A549 (cell line): ENCODE measurements around the gene GGA1. TPM values are rescaled to one million over a fixed set of nuclear protein-coding genes. Genes with fewer than 3 reads are reported as not detected.

Experiments
- ATAC-seq, 2 experiments: fragments of 200-7000 bp in 1 of 2; fragments of >200 bp in 1 of 2; cut with Nextera tagmentation in 1 of 2; cut with Tn5 transposase in 1 of 2; 3 replicates each; pipeline versions ENCODE4 v1.8.0 to v1.9.1; 2018 to 2020; ENCODE audit warnings: mild to moderate bottlenecking in 1 of 2, moderate library complexity in 1 of 2
- CTCF ChIA-PET: fragments of 300-600 bp; sonication (Branson Sonifier 250); formaldehyde crosslinking; extraction: SDS; loops from one replicate; lab custom pipeline; 2021; ENCODE audit warnings: antibody characterized with exemption, inconsistent platforms; lab: Yijun Ruan, JAX
- POLR2A ChIA-PET: fragments of 350-600 bp; formaldehyde crosslinking; extraction: SDS; loops from one replicate; lab custom pipeline; 2021; ENCODE audit warnings: antibody characterized with exemption, inconsistent platforms; lab: Yijun Ruan, JAX
- DNase-seq, 2 experiments: peaks; one replicate each; pipeline versions ENCODE4 v3.0.0 to v3.0.0-alpha.2; 2011 to 2016; ENCODE audit warnings: low read depth in 1 of 2, low spot score in 1 of 2
- FAIRE-seq: peaks from 2 replicates; lab custom pipeline; 2011; peaks lifted over from hg19 to GRCh38; lab: Jason Lieb, UNC
- H3K27ac ChIP-seq, 2 experiments: fragments of >200 bp; sonication (Bioruptor Twin); formaldehyde crosslinking; 3 replicates each; pipeline ENCODE4 v1.5.1; 2016 to 2017
- H3K4me1 ChIP-seq: fragments of >200 bp; sonication (Bioruptor Twin); formaldehyde crosslinking; 3 replicates; pipeline ENCODE4 v1.6.1; 2016
- H3K4me2 ChIP-seq: fragments of >200 bp; sonication (Bioruptor Twin); formaldehyde crosslinking; 3 replicates; pipeline ENCODE4 v1.6.1; 2016
- H3K4me3 ChIP-seq: fragments of >200 bp; sonication (Bioruptor Twin); formaldehyde crosslinking; 3 replicates; pipeline ENCODE4 v1.5.1; 2016
- H3K9me3 ChIP-seq: fragments of >200 bp; sonication (Bioruptor Twin); formaldehyde crosslinking; 3 replicates; pipeline ENCODE4 v1.6.1; 2016
- CBX2 ChIP-seq: fragments of 200-600 bp; sonication (generic); IDR thresholded peaks from 2 replicates; pipeline ENCODE4 v1.6.1; 2016; ENCODE audit warnings: low read depth, mild to moderate bottlenecking, borderline replicate concordance
- CTCF ChIP-seq: fragments of >200 bp; sonication (Bioruptor Twin); formaldehyde crosslinking; IDR thresholded peaks from 3 replicates; pipeline ENCODE4 v1.5.1; 2016
- E2F6 ChIP-seq: IDR thresholded peaks from 2 replicates; pipeline ENCODE4 v1.6.1; 2012; ENCODE audit warnings: low read depth, borderline replicate concordance
- FOSB ChIP-seq: fragments of 250-450 bp; sonication (Bioruptor Pico); IDR thresholded peaks from 2 replicates; pipeline ENCODE4 v1.5.0; 2020; ENCODE audit warnings: mild to moderate bottlenecking, moderate library complexity
- FOSL2 ChIP-seq, 2 experiments: fragments of 450-650 bp in 1 of 2; fragments of >200 bp in 1 of 2; sonication (Bioruptor Twin) in 1 of 2; formaldehyde crosslinking; IDR thresholded peaks; 2 replicates each; pipeline versions ENCODE4 v1.5.0 to v1.6.1; 2016 to 2020; ENCODE audit warnings: mild to moderate bottlenecking in 1 of 2, moderate library complexity in 1 of 2
- HEYL ChIP-seq: fragments of 250-450 bp; sonication (Bioruptor Pico); IDR thresholded peaks from 2 replicates; pipeline ENCODE4 v1.8.0; 2021; ENCODE audit warnings: mild to moderate bottlenecking, moderate library complexity
- HOXB13 ChIP-seq: fragments of 250-450 bp; sonication (Bioruptor Pico); IDR thresholded peaks from 2 replicates; pipeline ENCODE4 v1.5.0; 2020; ENCODE audit warnings: low read depth, mild to moderate bottlenecking, moderate library complexity
- JUN ChIP-seq, 2 experiments: fragments of >200 bp; sonication (Bioruptor Twin); formaldehyde crosslinking; IDR thresholded peaks; 2 replicates in 1 of 2; 3 replicates in 1 of 2; pipeline ENCODE4 v1.6.1; 2016 to 2017
- KDM5A ChIP-seq: fragments of 200-600 bp; sonication (generic); IDR thresholded peaks from 2 replicates; pipeline ENCODE4 v1.6.1; 2016; ENCODE audit warnings: antibody characterized with exemption, mild to moderate bottlenecking
- MAFK ChIP-seq: fragments of 450-650 bp; IDR thresholded peaks from 2 replicates; pipeline ENCODE4 v1.6.1; 2014; ENCODE audit not compliant: partially characterized antibody
- MYC ChIP-seq: IDR thresholded peaks from 2 replicates; pipeline ENCODE4 v1.6.1; 2012; ENCODE audit warnings: mild to moderate bottlenecking, inconsistent platforms, low read length, improper control_type of control experiment, borderline replicate concordance
- POLR2A ChIP-seq: IDR thresholded peaks from 2 replicates; pipeline ENCODE4 v1.6.1; 2012; ENCODE audit warnings: mild to moderate bottlenecking, low read length
- RAD21 ChIP-seq, 2 experiments: fragments of >200 bp in 1 of 2; sonication (Bioruptor Twin) in 1 of 2; formaldehyde crosslinking in 1 of 2; IDR thresholded peaks in 1 of 2; conservative IDR thresholded peaks in 1 of 2; 2 replicates in 1 of 2; 3 replicates in 1 of 2; pipeline ENCODE4 v1.6.1; 2012 to 2018; ENCODE audit warnings: inconsistent platforms in 1 of 2
- RFX5 ChIP-seq: fragments of 450-650 bp; IDR thresholded peaks from 2 replicates; pipeline ENCODE4 v1.7.1; 2014; ENCODE audit warnings: antibody characterized with exemption, mild to moderate bottlenecking, moderate library complexity
- SMC3 ChIP-seq: fragments of >200 bp; sonication (Bioruptor Twin); formaldehyde crosslinking; IDR thresholded peaks from 3 replicates; pipeline ENCODE4 v1.6.1; 2018; ENCODE audit warnings: inconsistent platforms
- SREBF2 ChIP-seq: fragments of 450-650 bp; IDR thresholded peaks from 2 replicates; pipeline ENCODE4 v1.6.1; 2014; ENCODE audit warnings: mild to moderate bottlenecking, moderate library complexity
- TFCP2L1 ChIP-seq: fragments of 250-450 bp; sonication (Bioruptor Pico); IDR thresholded peaks from 2 replicates; pipeline ENCODE4 v1.5.0; 2021; ENCODE audit warnings: mild to moderate bottlenecking
- TP53 ChIP-seq: fragments of 250-450 bp; sonication (Bioruptor Pico); IDR thresholded peaks from 2 replicates; pipeline ENCODE4 v1.5.0; 2021; ENCODE audit warnings: mild to moderate bottlenecking, moderate library complexity
- ZC3H11A ChIP-seq: fragments of 450-650 bp; IDR thresholded peaks from 2 replicates; pipeline ENCODE4 v1.6.1; 2014; ENCODE audit warnings: antibody characterized with exemption, mild to moderate bottlenecking
- ZFP36 ChIP-seq: fragments of 450-650 bp; IDR thresholded peaks from 2 replicates; pipeline ENCODE4 v1.6.1; 2014; ENCODE audit warnings: borderline replicate concordance; ENCODE audit not compliant: partially characterized antibody
- ZNF302 ChIP-seq: fragments of 250-450 bp; sonication (Bioruptor Pico); IDR thresholded peaks from 2 replicates; pipeline ENCODE4 v1.9.0; 2021; ENCODE audit warnings: inconsistent platforms, mild to moderate bottlenecking, moderate library complexity
- WGBS: methylation state at CpG from one replicate; pipeline ENCODE4 v1.1.6; 2017; ENCODE audit errors: missing lambda C conversion rate; 5-methylcytosine and 5-hydroxymethylcytosine counted together
- polyA plus RNA-seq, 4 experiments: library from polyadenylated mRNA; depleted of rRNA in 3 of 4; stranded (reverse); fragments of >200 nt; fragmentation: RNase III in 1 of 4; extraction: RNeasy Plus Mini Kit Qiagen cat#74134 plus additional on column Dnase treatment in 1 of 4; gene quantifications; 2 replicates in 3 of 4; 3 replicates in 1 of 4; pipeline ENCODE4 v1.2.3, GENCODE V29; 2011 to 2017
- TF ChIP-seq, protein P1 (sequence below): fragments of 250-450 bp; sonication (Bioruptor Pico); IDR thresholded peaks from 2 replicates; pipeline ENCODE4 v1.5.0; 2021; ENCODE audit warnings: mild to moderate bottlenecking, moderate library complexity, borderline replicate concordance
- TF ChIP-seq, protein P2 (sequence below): fragments of 150-350 bp; IDR thresholded peaks from 2 replicates; pipeline ENCODE4 v1.6.1; 2014; ENCODE audit warnings: low read depth, mild to moderate bottlenecking, low read length
- TF ChIP-seq, protein P3 (sequence below): IDR thresholded peaks from 2 replicates; pipeline ENCODE4 v1.6.1; 2012
- TF ChIP-seq, protein P4 (sequence below): fragments of 250-450 bp; sonication (Bioruptor Pico); IDR thresholded peaks from 2 replicates; pipeline ENCODE4 v1.5.0; 2020; ENCODE audit warnings: low read depth, mild to moderate bottlenecking, moderate library complexity

Gene GGA1
- polyA plus RNA-seq, 2 of the 4 experiments (the other 2 are of a cell fraction): 22.0 to 26.1 TPM

DNA sequence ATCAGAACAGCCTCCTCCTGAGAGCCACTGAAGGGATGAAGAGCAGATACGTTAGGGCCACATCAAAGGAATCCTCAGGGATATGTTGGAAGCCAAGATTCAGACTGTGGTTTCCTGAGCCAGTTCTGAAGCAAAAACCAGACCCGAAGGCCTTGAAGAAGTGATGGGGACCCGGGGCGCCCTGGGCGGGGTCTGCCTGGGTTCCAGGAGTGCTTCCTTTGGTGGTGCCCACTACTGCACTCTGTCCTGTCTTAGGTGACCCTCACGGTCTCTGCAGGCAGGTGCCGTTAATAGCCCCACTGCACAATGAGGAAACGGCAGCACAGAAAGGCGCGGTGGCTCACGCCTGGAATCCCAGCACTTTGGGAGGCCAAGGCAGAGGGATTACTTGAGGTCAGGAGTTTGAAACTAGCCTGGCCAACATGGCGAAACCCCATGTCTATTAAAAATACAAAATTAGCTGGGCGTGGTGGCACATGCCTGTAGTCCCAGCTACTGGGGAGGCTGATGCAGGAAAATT, 18.0 kb downstream of the GGA1 start:
- FAIRE-seq: no peak
- ATAC-seq: no peak

GRCh38 chr22:37627121-37627520, 18.5 kb downstream of the GGA1 start:
- 90% methylated on average over 7 of the region's 7 CpGs for WGBS
- Histone ChIP-seq H3K4me1 (no peaks in the 10 kb centered on the region), H3K4me2 (no peak overlapping the region), H3K4me3 (no peak overlapping the region), H3K27ac (no peak overlapping the region), H3K9me3 (no peaks in the 10 kb centered on the region)
- ATAC-seq (no peak), DNase-seq (no peak), FAIRE-seq (no peak)
- ChIA-PET POLR2A (no interaction called here), CTCF (interaction anchor here (0.8 to 11.4 kb wide), 6 partner anchors 9 to 165 kb away, joined by 3 to 129 read pairs (median 5); partner anchors contain the start of genes GGA1 and SH3BP1)
- no peak for TF ChIP-seq FOSB (CRISPR knock-in tag)
- no peak for TF ChIP-seq E2F6
- TF ChIP-seq CBX2: no peak
- no peak for TF ChIP-seq SMC3
- no peak for TF ChIP-seq MAFK
- no peak for TF ChIP-seq MYC
- TF ChIP-seq ZC3H11A: no peak
- no peak for TF ChIP-seq TP53 (CRISPR knock-in tag)

More for the DNA sequence above, 18.0 kb downstream of the GGA1 start:
- WGBS: 89% methylated on average over 11 of the region's 13 CpGs
- Histone ChIP-seq H3K27ac (no peak overlapping the region), H3K9me3 (no peaks in the 10 kb centered on the region), H3K4me3 (no peak overlapping the region), H3K4me1 (no peaks in the 10 kb centered on the region), H3K4me2 (no peak overlapping the region)
- no peak for DNase-seq
- TF ChIP-seq, protein P1, sequence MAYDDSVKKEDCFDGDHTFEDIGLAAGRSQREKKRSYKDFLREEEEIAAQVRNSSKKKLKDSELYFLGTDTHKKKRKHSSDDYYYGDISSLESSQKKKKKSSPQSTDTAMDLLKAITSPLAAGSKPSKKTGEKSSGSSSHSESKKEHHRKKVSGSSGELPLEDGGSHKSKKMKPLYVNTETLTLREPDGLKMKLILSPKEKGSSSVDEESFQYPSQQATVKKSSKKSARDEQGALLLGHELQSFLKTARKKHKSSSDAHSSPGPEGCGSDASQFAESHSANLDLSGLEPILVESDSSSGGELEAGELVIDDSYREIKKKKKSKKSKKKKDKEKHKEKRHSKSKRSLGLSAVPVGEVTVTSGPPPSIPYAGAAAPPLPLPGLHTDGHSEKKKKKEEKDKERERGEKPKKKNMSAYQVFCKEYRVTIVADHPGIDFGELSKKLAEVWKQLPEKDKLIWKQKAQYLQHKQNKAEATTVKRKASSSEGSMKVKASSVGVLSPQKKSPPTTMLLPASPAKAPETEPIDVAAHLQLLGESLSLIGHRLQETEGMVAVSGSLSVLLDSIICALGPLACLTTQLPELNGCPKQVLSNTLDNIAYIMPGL (CRISPR knock-in tag): no peak
- TF ChIP-seq HEYL (CRISPR knock-in tag): no peak
- TF ChIP-seq JUN (IDR thresholded peaks at IDR 0.05): no peak
- no peak for TF ChIP-seq RFX5
- no peak for TF ChIP-seq ZNF302 (CRISPR knock-in tag)
- TF ChIP-seq, protein P2, sequence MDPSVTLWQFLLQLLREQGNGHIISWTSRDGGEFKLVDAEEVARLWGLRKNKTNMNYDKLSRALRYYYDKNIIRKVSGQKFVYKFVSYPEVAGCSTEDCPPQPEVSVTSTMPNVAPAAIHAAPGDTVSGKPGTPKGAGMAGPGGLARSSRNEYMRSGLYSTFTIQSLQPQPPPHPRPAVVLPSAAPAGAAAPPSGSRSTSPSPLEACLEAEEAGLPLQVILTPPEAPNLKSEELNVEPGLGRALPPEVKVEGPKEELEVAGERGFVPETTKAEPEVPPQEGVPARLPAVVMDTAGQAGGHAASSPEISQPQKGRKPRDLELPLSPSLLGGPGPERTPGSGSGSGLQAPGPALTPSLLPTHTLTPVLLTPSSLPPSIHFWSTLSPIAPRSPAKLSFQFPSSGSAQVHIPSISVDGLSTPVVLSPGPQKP: no peak
- no peak for TF ChIP-seq POLR2A
- TF ChIP-seq, protein P3, sequence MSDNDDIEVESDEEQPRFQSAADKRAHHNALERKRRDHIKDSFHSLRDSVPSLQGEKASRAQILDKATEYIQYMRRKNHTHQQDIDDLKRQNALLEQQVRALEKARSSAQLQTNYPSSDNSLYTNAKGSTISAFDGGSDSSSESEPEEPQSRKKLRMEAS: no peak
- no peak for TF ChIP-seq MAFK
- TF ChIP-seq FOSL2 (IDR thresholded peaks at IDR 0.05): no peak
- no peak for TF ChIP-seq FOSL2 (CRISPR knock-in tag; IDR thresholded peaks at IDR 0.05)
- TF ChIP-seq SREBF2: no peak
- no peak for TF ChIP-seq TFCP2L1 (CRISPR knock-in tag)
- TF ChIP-seq HOXB13: no peak
- TF ChIP-seq MYC: no peak
- TF ChIP-seq SMC3: no peak
- TF ChIP-seq ZFP36: no peak
- no peak for TF ChIP-seq KDM5A
- TF ChIP-seq, protein P4, sequence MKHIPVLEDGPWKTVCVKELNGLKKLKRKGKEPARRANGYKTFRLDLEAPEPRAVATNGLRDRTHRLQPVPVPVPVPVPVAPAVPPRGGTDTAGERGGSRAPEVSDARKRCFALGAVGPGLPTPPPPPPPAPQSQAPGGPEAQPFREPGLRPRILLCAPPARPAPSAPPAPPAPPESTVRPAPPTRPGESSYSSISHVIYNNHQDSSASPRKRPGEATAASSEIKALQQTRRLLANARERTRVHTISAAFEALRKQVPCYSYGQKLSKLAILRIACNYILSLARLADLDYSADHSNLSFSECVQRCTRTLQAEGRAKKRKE (CRISPR knock-in tag): no peak
- TF ChIP-seq CTCF: no peak
- TF ChIP-seq RAD21 (conservative IDR thresholded peaks at IDR 0.05 in 1 of 2, IDR thresholded peaks at IDR 0.05 in 1 of 2): no peak
- CTCF ChIA-PET: interaction anchor here (0.8 to 11.4 kb wide), 7 partner anchors 9 to 165 kb away, joined by 3 to 129 read pairs (median 4); partner anchors contain the start of gene SH3BP1
- POLR2A ChIA-PET: no interaction called here
